Activated T-helper 1 cell treated with anti-CD3 and anti-CD28 coated beads, Interleukin-2, amount 50 U/mL, for 16 hours (primary cell): ENCODE data around the gene ZSCAN4.
A peak's percentile ranks its signal among the peaks of the same experiment; 100 is the strongest.

Experiments
- DNase-seq, 2 donors: peaks; one replicate each; pipeline ENCODE4 v3.0.0-alpha.2; 2020; ENCODE audit warnings: low read depth in 1 of 2, low spot score in 1 of 2

ZSCAN4 gene

DNA sequence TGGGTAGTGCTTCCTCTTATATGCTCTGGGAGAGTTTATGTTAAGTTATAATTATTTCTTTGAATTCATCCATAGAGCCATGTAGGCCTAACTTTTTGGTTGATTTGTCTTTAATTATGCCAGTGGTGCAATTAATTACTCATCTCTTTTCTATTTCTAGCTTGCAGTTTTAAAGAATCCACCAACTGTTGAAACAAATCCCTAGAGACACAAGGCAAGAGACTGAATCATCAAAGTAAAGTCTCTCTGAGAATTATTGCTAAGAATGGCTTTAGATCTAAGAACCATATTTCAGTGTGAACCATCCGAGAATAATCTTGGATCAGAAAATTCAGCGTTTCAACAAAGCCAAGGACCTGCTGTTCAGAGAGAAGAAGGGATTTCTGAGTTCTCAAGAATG, 7.1 kb downstream of the ZSCAN4 start:
- no peak for DNase-seq

GRCh38 chr19:57682226-57682766, 13.6 kb downstream of the ZSCAN4 start:
- no peak for DNase-seq

DNA sequence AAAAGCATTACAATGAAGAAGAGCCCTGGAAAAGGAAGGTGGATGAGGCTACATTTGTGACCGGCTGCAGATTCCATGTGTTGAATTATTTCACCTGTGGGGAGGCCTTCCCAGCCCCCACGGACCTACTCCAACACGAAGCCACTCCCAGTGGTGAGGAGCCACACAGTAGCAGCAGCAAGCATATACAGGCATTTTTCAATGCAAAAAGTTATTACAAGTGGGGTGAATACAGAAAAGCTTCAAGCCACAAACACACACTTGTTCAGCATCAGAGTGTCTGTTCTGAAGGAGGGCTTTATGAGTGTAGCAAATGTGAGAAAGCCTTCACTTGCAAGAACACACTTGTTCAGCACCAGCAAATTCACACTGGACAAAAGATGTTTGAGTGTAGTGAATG, 18.0 kb downstream of the ZSCAN4 start:
- no peak for DNase-seq

GRCh38 chr19:57687363-57688010, 18.8 kb downstream of the ZSCAN4 start:
- DNase-seq, result no peak

DNA sequence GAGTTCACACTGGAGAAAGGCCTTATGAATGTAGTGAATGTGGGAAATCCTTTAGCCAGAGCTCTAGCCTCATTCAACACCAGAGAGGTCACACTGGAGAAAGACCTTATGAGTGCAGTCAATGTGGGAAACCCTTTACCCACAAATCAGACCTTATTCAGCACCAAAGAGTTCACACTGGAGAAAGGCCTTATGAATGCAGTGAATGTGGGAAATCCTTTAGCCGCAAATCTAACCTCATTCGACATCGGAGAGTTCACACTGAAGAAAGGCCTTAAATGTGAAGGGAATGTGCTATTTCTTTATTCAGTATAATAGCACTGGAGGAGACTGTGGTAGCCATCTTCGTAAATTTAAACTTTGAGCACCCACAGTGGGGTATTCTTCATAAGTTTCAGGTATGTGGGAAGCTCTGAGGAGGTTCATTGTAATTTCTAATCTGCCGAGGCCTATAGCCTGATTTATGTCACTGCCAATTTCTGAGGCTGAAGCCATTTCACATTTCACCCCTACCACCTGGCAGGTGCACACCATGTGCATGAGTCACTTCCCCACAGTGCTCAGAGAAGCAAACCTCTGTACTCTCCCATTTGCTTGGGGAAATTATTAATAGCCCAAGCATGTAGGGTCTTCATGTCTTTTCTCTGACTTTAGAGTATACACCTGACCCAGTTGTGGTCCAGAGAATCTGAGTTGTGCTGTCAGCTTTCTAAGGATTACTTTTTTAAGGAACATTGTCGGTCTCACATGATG, 19.5 kb downstream of the ZSCAN4 start:
- no peak for DNase-seq

DNA sequence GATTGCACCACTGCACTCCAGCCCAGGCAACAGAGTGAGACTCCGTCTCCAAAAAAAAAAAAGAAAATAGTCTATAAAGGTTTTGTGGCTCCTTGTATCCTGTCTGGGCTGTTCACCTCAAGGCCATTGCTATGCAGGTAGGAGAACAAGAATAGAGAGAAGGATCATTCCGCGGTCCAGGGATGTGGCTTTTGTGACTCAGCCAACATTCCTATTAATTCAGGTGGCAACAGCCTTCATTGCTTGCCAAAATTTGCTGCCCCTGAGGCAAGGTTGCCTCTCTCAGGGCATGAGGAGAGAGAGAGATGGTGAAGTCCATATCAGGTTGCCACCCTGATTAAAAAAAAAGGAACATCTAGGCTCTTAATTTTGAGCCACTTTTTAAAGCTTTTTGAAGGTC, 21.0 kb downstream of the ZSCAN4 start:
- no peak for DNase-seq

GRCh38 chr19:57701625-57702024, 32.9 kb downstream of the ZSCAN4 start:
- DNase-seq, result no peak

- no peak for DNase-seq
Observed at GRCh38 chr19:57706346-57706745, 37.6 kb downstream of the ZSCAN4 start.

DNA sequence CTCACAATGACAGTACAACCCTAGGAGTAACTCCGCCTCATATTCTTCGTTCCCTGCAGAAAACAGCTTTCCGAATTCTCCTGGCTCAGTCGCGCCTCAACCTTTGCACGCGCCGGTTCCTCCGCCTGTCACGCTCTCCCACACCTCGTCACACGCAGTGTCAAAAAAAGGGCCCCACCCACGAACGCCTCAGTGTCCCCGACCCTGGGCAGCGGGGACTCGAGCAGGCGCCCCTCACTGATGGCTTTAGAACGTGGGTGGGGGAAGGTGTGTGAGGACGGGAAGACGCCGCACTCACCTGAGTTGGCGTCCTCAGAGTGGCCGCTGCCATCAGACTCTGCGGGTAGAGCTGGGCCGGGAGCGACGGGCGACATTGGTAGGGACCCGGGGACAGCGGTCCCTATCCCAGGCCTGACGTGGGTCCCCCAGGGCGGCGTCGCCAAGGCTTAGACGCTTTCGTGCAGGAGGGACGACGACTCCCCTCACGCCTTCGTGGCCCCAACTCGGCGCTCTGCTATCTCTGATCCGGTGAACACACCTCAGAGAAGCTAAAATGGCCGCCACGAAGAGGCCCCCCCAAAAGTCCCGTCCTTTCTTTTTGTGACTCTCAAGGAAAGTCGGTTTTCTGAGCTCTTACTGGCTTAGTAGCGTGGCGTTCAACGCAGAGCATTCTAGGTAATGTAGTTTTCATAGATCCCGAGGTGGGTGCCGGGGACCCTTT, 40.1 kb downstream of the ZSCAN4 start, which contains the start of gene ZNF154:
Gene ZNF154 (minus strand): TSS at position 564 of the 721 bp plus-strand sequence. CDS start 233 bp downstream, at position 331.
- peak in 1 of 2 donors; percentile 8 for DNase-seq

GRCh38 chr19:57709616-57710015, 40.9 kb downstream of the ZSCAN4 start:
- no peak for DNase-seq

DNA sequence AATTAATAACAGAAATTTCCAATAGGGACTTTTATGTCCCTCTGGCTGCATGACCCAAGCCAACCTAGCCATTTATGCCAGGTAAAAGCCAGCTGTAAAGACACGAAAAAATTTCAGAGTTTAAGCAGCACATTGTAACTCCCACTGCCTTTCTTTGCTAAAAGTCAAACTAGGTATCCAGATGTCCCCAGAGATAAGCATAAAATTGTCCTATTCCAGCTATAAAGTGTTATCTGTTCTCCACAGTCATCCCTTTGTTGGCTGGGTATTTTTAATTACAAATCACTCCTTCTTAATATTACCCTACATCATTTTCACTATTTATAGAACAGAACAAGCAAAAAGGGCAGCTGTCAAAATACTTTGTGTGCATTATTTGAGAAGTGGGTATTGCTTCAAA, 43.5 kb downstream of the ZSCAN4 start:
- DNase-seq, result no peak

DNA sequence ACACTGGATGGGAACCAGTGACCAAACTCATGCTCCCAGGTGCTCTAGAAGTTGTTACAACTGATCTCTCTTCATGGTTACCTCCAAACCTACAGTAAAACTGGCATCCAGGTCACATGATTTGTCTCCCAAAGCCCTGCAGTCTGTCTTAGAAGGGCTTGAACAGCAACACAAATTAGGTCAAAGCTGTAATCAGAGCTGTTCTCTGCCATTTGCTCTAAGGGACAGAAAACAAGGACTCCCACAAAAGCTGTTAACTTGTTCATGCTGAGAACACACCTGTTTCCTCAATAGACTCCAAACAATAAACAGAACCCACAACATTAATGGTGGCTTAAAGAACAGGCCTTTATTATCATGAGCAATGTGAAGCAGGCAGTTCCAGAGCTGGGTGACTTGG, 50.7 kb downstream of the ZSCAN4 start:
- no peak for DNase-seq

- DNase-seq, result no peak
Observed at GRCh38 chr19:57719901-57720519, 51.3 kb downstream of the ZSCAN4 start.

DNA sequence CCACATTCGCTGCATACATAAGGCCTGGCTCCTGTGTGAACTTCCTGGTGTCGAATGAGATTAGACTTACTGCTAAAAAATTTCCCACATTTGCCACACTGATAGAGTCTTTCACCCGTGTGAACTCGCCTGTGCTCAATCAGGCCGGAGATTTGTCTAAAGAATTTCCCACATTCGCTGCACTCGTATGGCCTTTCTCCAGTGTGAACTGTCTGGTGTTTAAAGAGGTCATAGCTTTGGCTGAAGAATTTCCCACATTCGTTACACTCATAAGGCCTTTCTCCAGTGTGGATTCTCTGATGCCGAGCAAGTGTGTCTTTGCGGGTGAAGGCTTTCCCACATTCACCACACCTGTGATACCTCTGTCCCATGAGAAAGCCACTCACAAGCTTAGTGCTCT, 52.1 kb downstream of the ZSCAN4 start:
- no peak for DNase-seq
